Stimulated activated CD4-positive, alpha-beta T cell treated with anti-CD3 and anti-CD28 coated beads, TNF-alpha, amount 100 ng/mL, for 24 hours (primary cell): ENCODE measurements around the gene IKBIP.
"Not testable (repeated sequence)": the region's sequence is repeated elsewhere in the genome, so short reads cannot be mapped to it uniquely, and the experiment has no call there.

Source experiments
- DNase-seq, 3 experiments: peaks; one replicate each; pipeline ENCODE4 v3.0.0-alpha.2; 2020; ENCODE audit warnings: low read depth in 3 of 3

The IKBIP gene

DNA sequence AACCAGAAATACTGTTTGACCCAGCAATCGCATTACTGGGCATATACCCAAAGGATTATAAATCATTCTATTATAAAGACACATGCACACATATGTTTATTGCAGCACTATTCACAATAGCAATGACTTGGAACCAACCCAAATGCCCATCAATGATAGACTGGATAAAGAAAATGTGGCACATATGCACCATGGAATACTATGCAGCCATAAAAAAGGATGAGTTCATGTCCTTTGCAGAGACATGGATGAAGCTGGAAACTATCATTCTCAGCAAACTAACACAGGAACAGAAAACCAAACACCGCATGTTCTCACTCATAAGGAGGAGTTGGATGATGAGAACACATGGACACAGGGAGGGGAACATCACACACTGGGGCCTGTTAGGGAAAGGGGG, 67.8 kb downstream of the IKBIP start:
- DNase-seq: not testable (repeated sequence)

DNA sequence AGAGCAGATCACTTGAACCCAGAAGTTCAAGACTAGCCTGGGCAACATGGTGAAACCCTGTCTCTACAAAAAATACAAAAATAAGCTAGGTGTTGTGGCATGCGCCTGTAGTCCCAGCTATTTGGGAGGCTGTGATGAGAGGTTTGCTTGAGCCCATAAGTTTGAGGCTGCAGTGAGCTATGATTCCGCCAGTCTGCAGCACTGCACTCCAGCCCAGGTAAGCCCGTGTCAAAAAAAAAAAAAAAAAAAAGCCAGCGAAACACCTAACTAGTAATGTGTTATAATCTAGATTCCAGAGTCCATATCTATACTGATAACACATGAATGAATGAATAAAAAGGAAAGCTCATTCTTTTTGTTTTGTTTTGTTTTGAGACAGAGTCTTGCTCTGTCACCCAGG, 69.6 kb downstream of the IKBIP start:
- no peak for DNase-seq
